Measurements from ENCODE around the gene FBXL15. TPM values are rescaled to one million over a fixed set of nuclear protein-coding genes. Genes with fewer than 3 reads are reported as not detected.
A peak's percentile ranks its signal among the peaks of the same experiment; 100 is the strongest.

FBXL15 gene
- total RNA-seq, 1 donor from 2014 or later = 8.6 TPM

- Mint-ChIP-seq H3K4me1 (ENCODE audit: low read depth, unreplicated experiment) (peaks cover 5% of the 10 kb centered on the region), H3K9me3 (ENCODE audit: unreplicated experiment) (no peaks in the 10 kb centered on the region), H3K36me3 (ENCODE audit: low read depth, unreplicated experiment) (peaks cover 2% of the 10 kb centered on the region), H3K27me3 (ENCODE audit: low read depth, unreplicated experiment) (peaks cover 31% of the 10 kb centered on the region), H3K4me3 (ENCODE audit: unreplicated experiment) (peak overlapping the region; percentile 1), H3K27ac (ENCODE audit: unreplicated experiment) (no peak overlapping the region)
- Histone ChIP-seq H3K9ac (ENCODE audit: low read length) (no peak overlapping the region), H3K9me3 (ENCODE audit: insufficient read depth, low read depth, low read length) (no peaks in the 10 kb centered on the region), H3K36me3 (ENCODE audit: insufficient read depth, low read length) (no peaks in the 10 kb centered on the region), H3K4me2 (ENCODE audit: low read length) (no peak overlapping the region), H3K79me2 (ENCODE audit: insufficient read depth, low read length) (peaks cover 5% of the 10 kb centered on the region), H3K4me3 (ENCODE audit: insufficient read depth, low read depth, low read length) (no peak overlapping the region), H3K27ac (ENCODE audit: low read depth, low read length) (no peak overlapping the region), H3K27me3 (ENCODE audit: insufficient read depth, low read length) (peaks cover 13% of the 10 kb centered on the region), H3K4me1 (ENCODE audit: insufficient read depth, low read length) (peaks cover 11% of the 10 kb centered on the region), H2AFZ (ENCODE audit: low read depth, low read length) (no peak overlapping the region), H4K20me1 (ENCODE audit: insufficient read depth, low read length) (no peaks in the 10 kb centered on the region)
- TF ChIP-seq EZH2 (IDR thresholded peaks at IDR 0.05; ENCODE audit: insufficient read depth, low read length) (no peak), CTCF (IDR thresholded peaks at IDR 0.05; ENCODE audit: insufficient read depth, low read depth, low read length) (no peak)
- FAIRE-seq = no peak
- DNase-seq (ENCODE audit: low read depth) = no peak
Measured at GRCh38 chr10:102416695-102417094, 3.9 kb upstream of the FBXL15 start.

- FAIRE-seq (no peak), DNase-seq (ENCODE audit: low read depth) (no peak)
- Histone ChIP-seq H3K9me3 (ENCODE audit: insufficient read depth, low read depth, low read length) (no peaks in the 10 kb centered on the region), H3K36me3 (ENCODE audit: insufficient read depth, low read length) (no peaks in the 10 kb centered on the region), H2AFZ (ENCODE audit: low read depth, low read length) (peak within 1 kb of the TSS; percentile 99), H3K27me3 (ENCODE audit: insufficient read depth, low read length) (peaks cover 8% of the 10 kb centered on the region), H3K9ac (ENCODE audit: low read length) (no peak within 1 kb of the TSS), H3K79me2 (ENCODE audit: insufficient read depth, low read length) (peaks cover 9% of the 10 kb centered on the region), H3K4me3 (ENCODE audit: insufficient read depth, low read depth, low read length) (peak within 1 kb of the TSS; percentile 92), H3K27ac (ENCODE audit: low read depth, low read length) (no peak within 1 kb of the TSS), H3K4me2 (ENCODE audit: low read length) (peak within 1 kb of the TSS; percentile 92), H4K20me1 (ENCODE audit: insufficient read depth, low read length) (peaks cover 10% of the 10 kb centered on the region), H3K4me1 (ENCODE audit: insufficient read depth, low read length) (peaks cover 21% of the 10 kb centered on the region)
- Mint-ChIP-seq H3K9me3 (ENCODE audit: unreplicated experiment) (no peaks in the 10 kb centered on the region), H3K36me3 (ENCODE audit: low read depth, unreplicated experiment) (peaks cover 8% of the 10 kb centered on the region), H3K27me3 (ENCODE audit: low read depth, unreplicated experiment) (peaks cover 20% of the 10 kb centered on the region), H3K27ac (ENCODE audit: unreplicated experiment) (peak within 1 kb of the TSS; percentile 53), H3K4me3 (ENCODE audit: unreplicated experiment) (peak within 1 kb of the TSS; percentile 95), H3K4me1 (ENCODE audit: low read depth, unreplicated experiment) (peaks cover 5% of the 10 kb centered on the region)
- TF ChIP-seq EZH2 (IDR thresholded peaks at IDR 0.05; ENCODE audit: insufficient read depth, low read length) = peak; percentile 40
- no peak for TF ChIP-seq CTCF (IDR thresholded peaks at IDR 0.05; ENCODE audit: insufficient read depth, low read depth, low read length)
Measured at GRCh38 chr10:102418622-102419268, 1.9 kb upstream of the FBXL15 start, which contains the start of gene PSD. Gene PSD, minus strand, starts transcription at chr10:102418785. Its CDS starts 1,747 bp downstream, at chr10:102417038.
